WTC11 (cell line): ENCODE results near the gene LSM6. TPM values are rescaled to one million over a fixed set of nuclear protein-coding genes. Genes with fewer than 3 reads are reported as not detected.

Experiments used
- ATAC-seq: fragments of 200-7000 bp; cut with Tn5 transposase; 2 replicates; pipeline ENCODE4 v1.10.0; 2021; ENCODE audit warnings: mild to moderate bottlenecking, moderate library complexity
- CTCF ChIA-PET: fragments of 300-600 bp; sonication (Branson Sonifier 250); formaldehyde crosslinking; loops from one replicate; lab custom pipeline; 2021; ENCODE audit warnings: antibody characterized with exemption; lab: Charles Lee
- POLR2A ChIA-PET: fragments of 350-600 bp; sonication (Branson Sonifier 250); formaldehyde crosslinking; loops from one replicate; lab custom pipeline; 2021; ENCODE audit warnings: antibody characterized with exemption; lab: Charles Lee
- DNase-seq: peaks from one replicate; pipeline ENCODE4 v3.0.0; 2021; ENCODE audit warnings: low spot score
- H3K27ac Mint-ChIP-seq: 2 replicates; pipeline ENCODE4 v1.8.0; 2021; ENCODE audit warnings: mixed read lengths
- H3K27me3 Mint-ChIP-seq: 2 replicates; pipeline ENCODE4 v1.8.0; 2021; ENCODE audit warnings: low read depth, mild to moderate bottlenecking, moderate library complexity, mixed read lengths
- H3K36me3 Mint-ChIP-seq: 2 replicates; pipeline ENCODE4 v1.8.0; 2021; ENCODE audit warnings: mixed read lengths
- H3K4me1 Mint-ChIP-seq: 2 replicates; pipeline ENCODE4 v1.8.0; 2022; ENCODE audit warnings: mixed read lengths
- H3K4me3 Mint-ChIP-seq: 2 replicates; pipeline ENCODE4 v1.8.0; 2021; ENCODE audit warnings: mild to moderate bottlenecking, moderate library complexity, mixed read lengths
- H3K9me3 Mint-ChIP-seq: 2 replicates; pipeline ENCODE4 v1.8.0; 2021; ENCODE audit warnings: mixed read lengths
- AFF4 ChIP-seq: sonication (generic); formaldehyde crosslinking; IDR thresholded peaks from 2 replicates; pipeline ENCODE4 v1.8.1; 2023; ENCODE audit warnings: mild to moderate bottlenecking, missing genetic modification reagents, borderline replicate concordance
- ATF2 ChIP-seq: sonication (generic); formaldehyde crosslinking; IDR thresholded peaks from 2 replicates; pipeline ENCODE4 v1.8.1; 2022; ENCODE audit warnings: low read depth, missing genetic modification reagents, borderline replicate concordance
- ELF4 ChIP-seq: sonication (generic); formaldehyde crosslinking; IDR thresholded peaks from 2 replicates; pipeline ENCODE4 v1.8.1; 2022; ENCODE audit warnings: low read depth, mild to moderate bottlenecking, moderate library complexity, missing genetic modification reagents
- ETV6 ChIP-seq: sonication (generic); formaldehyde crosslinking; IDR thresholded peaks from 2 replicates; pipeline ENCODE4 v1.8.1; 2022; ENCODE audit warnings: mild to moderate bottlenecking, missing genetic modification reagents
- JAZF1 ChIP-seq: fragments of 250-450 bp; sonication (Bioruptor Pico); IDR thresholded peaks from 2 replicates; pipeline ENCODE4 v1.9.0; 2021; ENCODE audit warnings: moderate library complexity, mild to moderate bottlenecking, inconsistent platforms
- JUN ChIP-seq: sonication (generic); formaldehyde crosslinking; IDR thresholded peaks from 2 replicates; pipeline ENCODE4 v1.8.0; 2023; ENCODE audit warnings: mild to moderate bottlenecking, missing genetic modification reagents
- NFATC4 ChIP-seq: fragments of 250-450 bp; sonication (Bioruptor Pico); IDR thresholded peaks from 2 replicates; pipeline ENCODE4 v1.9.0; 2021; ENCODE audit warnings: mild to moderate bottlenecking
- NFE2L1 ChIP-seq: sonication (generic); formaldehyde crosslinking; IDR thresholded peaks from 2 replicates; pipeline ENCODE4 v1.8.1; 2023; ENCODE audit warnings: missing genetic modification reagents
- NR3C1 ChIP-seq: sonication (generic); formaldehyde crosslinking; conservative IDR thresholded peaks from 2 replicates; pipeline ENCODE4 v1.8.1; 2023; ENCODE audit warnings: low read depth, mild to moderate bottlenecking, missing genetic modification reagents
- TEAD1 ChIP-seq: sonication (generic); formaldehyde crosslinking; IDR thresholded peaks from 2 replicates; pipeline ENCODE4 v1.8.0; 2022; ENCODE audit warnings: mild to moderate bottlenecking, missing genetic modification reagents
- TEAD4 ChIP-seq: sonication (generic); formaldehyde crosslinking; IDR thresholded peaks from 2 replicates; pipeline ENCODE4 v1.8.0; 2022; ENCODE audit warnings: mild to moderate bottlenecking, missing genetic modification reagents
- ZNF138 ChIP-seq: sonication (generic); formaldehyde crosslinking; conservative IDR thresholded peaks from 2 replicates; pipeline ENCODE4 v1.8.1; 2022; ENCODE audit warnings: mild to moderate bottlenecking, moderate library complexity, missing genetic modification reagents
- ZNF281 ChIP-seq: sonication (generic); formaldehyde crosslinking; IDR thresholded peaks from 2 replicates; pipeline ENCODE4 v1.8.0; 2023; ENCODE audit warnings: mild to moderate bottlenecking, missing genetic modification reagents
- ZNF416 ChIP-seq: fragments of 250-450 bp; sonication (Bioruptor Pico); IDR thresholded peaks from 2 replicates; pipeline ENCODE4 v1.9.0; 2021; ENCODE audit warnings: mild to moderate bottlenecking, inconsistent platforms
- ZNF423 ChIP-seq: fragments of 250-450 bp; sonication (Bioruptor Pico); IDR thresholded peaks from 2 replicates; pipeline ENCODE4 v2.1.2; 2022; ENCODE audit warnings: mild to moderate bottlenecking, moderate library complexity
- ZNF512 ChIP-seq: sonication (generic); formaldehyde crosslinking; IDR thresholded peaks from 2 replicates; pipeline ENCODE4 v1.8.1; 2022; ENCODE audit warnings: missing genetic modification reagents, borderline replicate concordance
- total RNA-seq: library from RNA; stranded (reverse); gene quantifications from 3 replicates; pipeline ENCODE4 v1.2.3, GENCODE V29; 2021

LSM6 gene
- total RNA-seq, 1 experiment from 2014 or later = 58.2 TPM

GRCh38 chr4:146135941-146136340 is 39.6 kb upstream of the LSM6 start (continued):
- no peak for TF ChIP-seq ZNF281
- TF ChIP-seq ZNF423 (CRISPR knock-in tag) = no peak
- no peak for TF ChIP-seq JAZF1 (CRISPR knock-in tag)
- TF ChIP-seq AFF4 (CRISPR knock-in tag) = no peak
- no peak for TF ChIP-seq ZNF512
- no peak for TF ChIP-seq TEAD4 (CRISPR knock-in tag)

- Mint-ChIP-seq H3K9me3 (peaks cover 10% of the 10 kb centered on the region; the same call in 1 of the 2 replicates), H3K36me3 (no peaks in the 10 kb centered on the region), H3K27me3 (no peaks in the 10 kb centered on the region; the same call in 1 of the 2 replicates), H3K4me1 (no peaks in the 10 kb centered on the region), H3K4me3 (no peak overlapping the region), H3K27ac (no peak overlapping the region)
- CTCF ChIA-PET = no interaction called here
- POLR2A ChIA-PET = no interaction called here
- no peak for DNase-seq
- no peak for TF ChIP-seq JUN (CRISPR knock-in tag)
- 0 out of 2 replicates have a peak, but pooled peaks have one; percentile 32 for ATAC-seq
Measured at GRCh38 chr4:146142768-146143167, 32.8 kb upstream of the LSM6 start.

- POLR2A ChIA-PET = no interaction called here
- CTCF ChIA-PET = no interaction called here
- TF ChIP-seq TEAD1 (CRISPR knock-in tag) (no peak), ZNF423 (CRISPR knock-in tag) (no peak), ATF2 (CRISPR knock-in tag) (no peak), ZNF416 (no peak), NR3C1 (CRISPR knock-in tag) (no peak), NFATC4 (no peak), ETV6 (CRISPR knock-in tag) (no peak), ZNF138 (CRISPR knock-in tag) (no peak), NFE2L1 (CRISPR knock-in tag) (no peak), ELF4 (CRISPR knock-in tag) (no peak)
- Mint-ChIP-seq H3K36me3 (no peaks in the 10 kb centered on the region), H3K4me1 (no peaks in the 10 kb centered on the region), H3K4me3 (no peak overlapping the region), H3K27ac (no peak overlapping the region), H3K9me3 (peaks cover 10% of the 10 kb centered on the region; the same call in 1 of the 2 replicates), H3K27me3 (no peaks in the 10 kb centered on the region; the same call in 1 of the 2 replicates)
- no peak for DNase-seq
- no peak for ATAC-seq
Measured at GRCh38 chr4:146143888-146144287, 31.6 kb upstream of the LSM6 start.
